Measurements from ENCODE around the gene ARV1. TPM values are rescaled to one million over a fixed set of nuclear protein-coding genes. Genes with fewer than 3 reads are reported as not detected.

ARV1 gene
- total RNA-seq = 15.8 and 19.0 TPM in 2 replicates

- peak within 1 kb of the TSS; percentile 94 for H3K4me3 ChIP-seq (ENCODE audit: low read depth, low read length)
- TF ChIP-seq, protein P1, sequence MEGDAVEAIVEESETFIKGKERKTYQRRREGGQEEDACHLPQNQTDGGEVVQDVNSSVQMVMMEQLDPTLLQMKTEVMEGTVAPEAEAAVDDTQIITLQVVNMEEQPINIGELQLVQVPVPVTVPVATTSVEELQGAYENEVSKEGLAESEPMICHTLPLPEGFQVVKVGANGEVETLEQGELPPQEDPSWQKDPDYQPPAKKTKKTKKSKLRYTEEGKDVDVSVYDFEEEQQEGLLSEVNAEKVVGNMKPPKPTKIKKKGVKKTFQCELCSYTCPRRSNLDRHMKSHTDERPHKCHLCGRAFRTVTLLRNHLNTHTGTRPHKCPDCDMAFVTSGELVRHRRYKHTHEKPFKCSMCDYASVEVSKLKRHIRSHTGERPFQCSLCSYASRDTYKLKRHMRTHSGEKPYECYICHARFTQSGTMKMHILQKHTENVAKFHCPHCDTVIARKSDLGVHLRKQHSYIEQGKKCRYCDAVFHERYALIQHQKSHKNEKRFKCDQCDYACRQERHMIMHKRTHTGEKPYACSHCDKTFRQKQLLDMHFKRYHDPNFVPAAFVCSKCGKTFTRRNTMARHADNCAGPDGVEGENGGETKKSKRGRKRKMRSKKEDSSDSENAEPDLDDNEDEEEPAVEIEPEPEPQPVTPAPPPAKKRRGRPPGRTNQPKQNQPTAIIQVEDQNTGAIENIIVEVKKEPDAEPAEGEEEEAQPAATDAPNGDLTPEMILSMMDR (IDR thresholded peaks at IDR 0.05; ENCODE audit: insufficient read depth, low read depth, low read length) = no peak
- DNase-seq (ENCODE audit: low read depth) = peak; percentile 99
Observed at GRCh38 chr1:230978491-230979388, at the start of gene ARV1, which contains the start of gene TTC13. ARV1 (plus strand) TSS chr1:230979094; CDS start chr1:230979106, 12 bp downstream. TTC13 (minus strand) TSS chr1:230978861; CDS start chr1:230978830, 31 bp downstream.

GRCh38 chr1:230930986-230931385 lies 47.9 kb upstream of the ARV1 start:
- no peak overlapping the region for H3K4me3 ChIP-seq (ENCODE audit: low read depth, low read length)
- DNase-seq (ENCODE audit: low read depth) = no peak
- TF ChIP-seq, protein P1 (IDR thresholded peaks at IDR 0.05; ENCODE audit: insufficient read depth, low read depth, low read length) = no peak

DNA sequence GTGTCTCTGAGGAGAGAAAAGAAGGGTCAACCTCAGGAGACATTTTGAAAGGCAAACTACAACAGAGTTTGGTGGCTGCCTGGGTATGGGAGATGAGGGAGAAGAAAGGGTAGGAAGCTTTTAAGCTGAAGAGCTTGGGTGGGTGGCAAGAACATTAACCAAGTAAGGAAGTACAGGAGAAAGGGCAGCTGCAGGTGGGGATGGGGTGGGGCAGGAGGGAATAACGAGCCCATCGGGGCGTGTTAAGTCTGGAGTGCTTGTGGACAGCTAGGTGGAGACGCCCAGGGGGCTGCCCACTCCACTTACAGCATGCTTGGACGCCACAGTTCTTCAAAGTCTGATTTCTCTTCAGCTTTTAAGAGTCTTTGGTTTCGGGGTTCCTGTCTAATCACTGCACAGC lies 43.0 kb upstream of the ARV1 start:
- DNase-seq (ENCODE audit: low read depth) = no peak
- TF ChIP-seq, protein P1 (IDR thresholded peaks at IDR 0.05; ENCODE audit: insufficient read depth, low read depth, low read length) = no peak
- no peak overlapping the region for H3K4me3 ChIP-seq (ENCODE audit: low read depth, low read length)

DNA sequence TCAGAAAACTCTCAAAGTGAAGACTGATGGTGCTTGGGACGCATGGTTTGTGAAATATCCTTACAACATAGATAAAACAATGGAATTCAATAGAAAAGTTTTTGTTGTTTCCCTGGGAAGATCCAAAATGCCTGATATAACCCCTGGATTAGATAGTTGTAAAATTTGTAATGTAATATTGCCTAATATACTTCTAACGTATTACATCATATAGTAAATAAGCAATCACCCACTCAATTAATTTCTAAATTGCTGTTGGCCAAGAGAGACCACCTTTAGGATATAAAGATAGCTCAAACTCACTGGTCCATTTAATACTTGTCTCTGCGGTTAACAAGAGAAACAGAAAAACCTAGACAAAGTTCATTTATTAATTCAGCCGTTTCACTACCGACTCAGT lies 42.4 kb upstream of the ARV1 start:
- no peak for DNase-seq (ENCODE audit: low read depth)
- TF ChIP-seq, protein P1 (IDR thresholded peaks at IDR 0.05; ENCODE audit: insufficient read depth, low read depth, low read length) = no peak
- no peak overlapping the region for H3K4me3 ChIP-seq (ENCODE audit: low read depth, low read length)

DNA sequence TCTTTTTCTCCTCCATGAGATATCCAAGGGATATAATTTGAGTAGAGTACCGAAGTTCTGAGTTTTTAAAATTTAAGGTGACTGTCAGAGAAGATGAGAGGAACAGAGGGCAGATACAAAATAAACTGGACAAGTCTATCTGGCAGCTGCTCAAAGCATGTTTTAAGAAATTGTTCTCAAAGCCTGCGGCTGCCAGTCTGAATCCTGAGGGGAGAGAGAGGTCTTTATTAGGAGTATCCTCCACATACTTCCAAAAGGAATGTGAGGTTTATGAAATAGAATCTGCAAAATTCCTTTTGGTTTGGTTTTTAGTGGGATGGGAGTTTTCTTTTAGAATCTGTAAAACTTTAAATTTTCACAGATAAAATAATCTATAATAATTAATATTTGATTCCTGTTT lies 41.5 kb upstream of the ARV1 start:
- no peak overlapping the region for H3K4me3 ChIP-seq (ENCODE audit: low read depth, low read length)
- TF ChIP-seq, protein P1 (IDR thresholded peaks at IDR 0.05; ENCODE audit: insufficient read depth, low read depth, low read length) = no peak
- peak; percentile 21 for DNase-seq (ENCODE audit: low read depth)

- TF ChIP-seq, protein P1 (IDR thresholded peaks at IDR 0.05; ENCODE audit: insufficient read depth, low read depth, low read length) = no peak
- H3K4me3 ChIP-seq (ENCODE audit: low read depth, low read length) = no peak overlapping the region
- DNase-seq (ENCODE audit: low read depth) = peak; percentile 27
Observed at GRCh38 chr1:230938924-230939368, 39.9 kb upstream of the ARV1 start.

Measured in fibroblast of villous mesenchyme (primary cell).